NK-92 treated with Interleukin-12 subunit alpha and Interleukin-12 subunit beta, amount 100 ng/mL, for 24 hours (cell line): ENCODE measurements around the gene NRCAM.

Experiments
- DNase-seq: peaks from one replicate; lab custom pipeline; 2025; lab: John Stamatoyannopoulos, UW

The NRCAM gene

DNA sequence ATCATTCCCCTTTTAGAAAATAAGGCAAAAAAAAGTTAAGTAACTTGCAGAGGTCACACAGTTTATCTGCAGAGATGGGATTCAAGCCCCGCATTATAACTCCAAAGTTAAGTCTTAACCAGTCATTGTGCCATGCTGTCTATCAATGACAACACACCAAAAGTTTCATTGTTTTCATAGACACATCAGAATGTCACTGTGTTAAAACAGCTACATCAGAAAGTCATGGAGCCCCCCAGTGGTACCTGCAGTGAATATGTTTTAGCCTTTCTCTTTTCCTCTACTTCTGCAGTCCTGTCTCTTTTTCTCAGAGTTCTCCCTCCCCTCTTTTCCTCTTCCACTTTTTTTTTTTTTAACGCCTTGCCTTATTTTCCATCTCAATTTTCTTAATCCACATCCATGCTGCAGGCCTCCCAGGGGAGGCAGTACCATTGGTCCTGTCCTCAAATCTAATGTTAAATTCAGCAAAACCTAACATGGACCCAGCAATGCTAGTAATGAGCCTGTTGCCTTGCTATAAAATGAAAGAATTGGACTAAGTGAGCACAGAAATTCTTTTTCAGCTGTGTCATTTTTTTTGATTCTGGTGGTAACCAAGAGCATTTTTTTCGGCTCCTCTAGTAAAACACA lies 3.8 kb upstream of the NRCAM start:
- DNase-seq = no peak

DNA sequence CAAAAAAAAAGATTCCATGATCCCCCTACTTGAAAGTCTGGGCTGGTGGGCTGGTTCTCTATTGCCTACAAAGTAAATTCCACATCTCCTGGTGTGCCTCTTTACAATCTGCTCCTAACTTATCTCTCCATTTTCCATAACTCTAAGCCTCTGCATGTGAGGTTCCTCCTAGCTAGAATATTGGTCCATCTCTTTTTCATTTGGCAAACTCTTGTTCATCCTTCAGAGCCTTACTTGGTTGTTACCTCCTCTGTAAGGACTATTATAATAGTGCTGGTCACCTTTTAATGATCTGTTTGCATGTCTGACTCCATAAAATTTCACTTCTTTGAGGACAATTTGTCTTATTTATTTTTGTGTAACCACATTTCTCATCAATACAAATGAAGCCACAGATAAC lies 1.6 kb upstream of the NRCAM start:
- DNase-seq = no peak

DNA sequence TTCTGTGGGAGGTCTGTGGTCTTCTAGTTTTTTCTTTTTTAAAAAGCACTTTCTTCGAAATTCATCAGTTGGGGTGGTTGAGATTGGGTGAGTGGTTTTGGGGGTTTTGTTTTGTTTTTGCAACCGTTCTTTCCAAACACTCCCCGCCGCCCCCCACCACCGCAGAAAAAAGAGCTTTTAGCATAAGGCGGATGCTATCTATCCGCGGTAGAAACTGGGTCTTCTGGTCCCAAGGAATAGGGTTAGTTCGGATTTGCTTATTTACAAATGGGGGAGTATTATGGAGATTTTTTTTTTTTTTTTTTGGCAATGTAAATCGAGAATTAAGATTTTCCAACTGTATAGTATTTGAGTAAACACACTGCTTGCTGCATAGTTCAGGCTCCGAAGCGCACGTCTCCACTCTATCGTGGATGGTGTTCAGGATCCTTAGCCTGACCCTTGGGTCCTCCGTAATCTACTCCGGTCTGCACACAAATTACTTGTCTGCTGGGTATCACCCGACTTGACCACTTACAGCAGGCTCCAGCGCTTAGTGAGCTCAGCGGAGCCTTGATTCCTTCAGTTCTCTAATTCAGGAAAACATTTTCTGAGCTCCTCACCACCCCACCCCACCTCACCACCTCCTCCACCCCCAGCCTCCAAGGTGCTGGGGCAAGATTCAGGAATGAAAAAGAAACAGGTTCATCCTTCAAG lies 757 bp upstream of the NRCAM start:
- no peak for DNase-seq

DNA sequence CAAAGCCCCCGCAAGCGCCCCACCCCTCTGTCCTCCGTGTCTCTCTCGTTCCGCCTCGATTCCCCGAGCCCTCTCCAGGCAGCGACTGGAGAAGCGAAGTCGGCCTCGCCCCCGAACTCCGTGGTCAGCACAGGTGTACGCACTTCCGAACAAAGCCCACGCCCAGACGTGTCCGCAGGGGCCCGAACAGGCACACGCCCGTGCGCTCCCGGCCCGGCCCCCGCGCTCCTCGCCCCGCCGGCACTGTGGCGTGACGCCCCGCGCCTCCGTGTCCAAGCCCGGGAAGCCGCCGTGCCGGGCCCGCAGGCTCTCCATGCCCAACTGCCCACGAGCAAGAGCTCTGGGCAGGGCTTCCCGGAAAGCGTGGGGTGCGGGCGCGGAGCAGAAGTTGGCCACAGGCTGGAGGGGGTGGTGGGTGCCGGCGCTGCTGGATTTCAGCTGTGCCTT lies 662 bp downstream of the NRCAM start:
- DNase-seq = no peak

DNA sequence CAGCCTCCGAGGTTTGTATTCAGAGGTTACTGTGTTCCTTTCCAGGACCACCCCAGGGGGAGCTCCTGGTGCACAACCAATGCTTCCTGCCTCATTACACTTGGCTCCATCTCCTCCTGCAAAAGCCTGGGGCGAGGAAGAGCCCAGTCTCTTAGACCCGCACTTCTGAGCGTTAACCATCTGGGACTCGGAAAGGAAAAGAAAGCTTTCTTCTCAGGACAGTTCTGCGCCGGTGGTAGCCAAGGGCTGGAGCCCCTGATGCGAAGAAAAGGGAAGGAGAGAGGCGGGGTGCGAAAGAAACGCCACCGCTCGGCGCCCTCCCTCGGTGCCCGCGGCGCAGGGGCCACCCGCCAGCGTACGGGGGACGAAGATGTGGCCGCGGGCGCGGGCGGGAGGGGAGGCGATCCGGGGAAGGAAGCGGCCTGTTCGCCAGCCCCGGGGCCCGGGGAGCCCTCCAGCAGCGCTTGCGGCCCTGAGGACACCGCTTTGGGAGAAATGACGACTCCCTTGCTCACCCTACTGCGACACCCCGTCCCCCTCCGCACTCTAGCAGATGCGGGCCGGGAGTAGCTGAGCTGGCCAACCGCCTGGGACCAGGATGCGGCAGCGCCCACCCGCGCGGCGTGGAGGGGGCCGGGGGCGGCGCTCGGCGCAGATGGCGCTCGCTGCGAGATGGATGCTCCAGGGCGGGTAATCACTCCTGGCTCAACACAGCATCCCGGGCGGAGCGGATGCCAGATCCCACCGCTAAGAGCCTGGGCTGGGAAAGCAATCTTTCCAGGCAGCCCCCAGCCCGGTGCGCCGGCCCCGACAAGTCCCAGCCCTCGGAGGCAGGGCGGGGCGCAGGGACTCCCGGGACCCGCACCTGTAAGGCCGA lies 1.3 kb downstream of the NRCAM start:
- no peak for DNase-seq

DNA sequence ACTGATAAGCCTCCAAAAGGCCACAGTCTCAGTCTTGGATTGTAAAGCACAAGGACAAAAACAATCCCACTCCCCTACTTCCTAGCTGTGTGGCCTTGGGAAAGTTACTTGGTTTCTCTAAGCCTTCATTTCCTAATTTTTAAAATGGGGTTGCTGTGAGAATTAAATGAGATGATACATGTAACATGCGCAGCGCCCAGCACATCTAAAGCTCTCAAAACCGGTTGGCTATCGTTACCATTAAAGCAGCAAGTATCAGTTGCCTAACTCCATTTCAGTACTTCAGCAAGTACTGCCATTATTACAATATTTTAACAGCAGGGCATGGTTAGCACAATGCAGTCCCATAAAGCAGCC lies 1.9 kb downstream of the NRCAM start:
- no peak for DNase-seq

DNA sequence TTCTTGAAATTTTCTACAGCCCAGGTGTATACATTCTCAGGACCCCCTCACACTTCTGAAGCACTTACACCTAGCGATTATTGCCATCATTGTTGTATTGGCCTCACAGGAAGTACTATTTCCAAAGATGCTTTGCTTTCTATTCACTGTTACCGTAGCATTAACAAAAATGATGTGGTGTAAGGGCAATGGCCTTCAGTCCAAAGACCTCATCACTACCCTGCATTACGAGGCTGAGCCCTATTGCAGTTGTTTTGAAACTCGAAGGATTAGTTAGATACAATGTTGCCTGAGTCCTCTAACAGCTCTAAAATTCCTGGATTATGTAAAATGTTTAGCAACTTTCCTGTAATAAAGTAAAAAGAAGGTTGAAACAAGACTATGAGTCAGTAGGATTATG lies 2.9 kb downstream of the NRCAM start:
- no peak for DNase-seq

DNA sequence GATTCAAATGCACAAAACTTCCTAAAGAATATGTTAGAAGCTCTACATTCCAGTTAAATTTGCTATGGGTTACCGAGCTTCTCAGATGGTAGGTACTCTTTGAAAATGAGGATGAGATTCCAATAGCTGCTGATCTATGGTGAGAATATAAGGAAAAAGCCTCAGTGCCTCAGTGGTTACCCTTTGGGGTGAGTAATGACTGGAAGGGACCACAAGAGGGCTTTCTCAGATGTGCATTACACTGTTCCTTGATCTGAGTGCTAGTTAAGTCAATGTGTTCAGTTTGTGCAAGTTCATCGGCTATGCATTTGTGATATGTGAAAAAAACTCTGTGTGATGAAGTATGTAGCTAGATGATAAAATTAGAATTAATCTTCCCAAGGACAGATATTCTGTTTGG lies 3.5 kb downstream of the NRCAM start:
- DNase-seq = no peak

DNA sequence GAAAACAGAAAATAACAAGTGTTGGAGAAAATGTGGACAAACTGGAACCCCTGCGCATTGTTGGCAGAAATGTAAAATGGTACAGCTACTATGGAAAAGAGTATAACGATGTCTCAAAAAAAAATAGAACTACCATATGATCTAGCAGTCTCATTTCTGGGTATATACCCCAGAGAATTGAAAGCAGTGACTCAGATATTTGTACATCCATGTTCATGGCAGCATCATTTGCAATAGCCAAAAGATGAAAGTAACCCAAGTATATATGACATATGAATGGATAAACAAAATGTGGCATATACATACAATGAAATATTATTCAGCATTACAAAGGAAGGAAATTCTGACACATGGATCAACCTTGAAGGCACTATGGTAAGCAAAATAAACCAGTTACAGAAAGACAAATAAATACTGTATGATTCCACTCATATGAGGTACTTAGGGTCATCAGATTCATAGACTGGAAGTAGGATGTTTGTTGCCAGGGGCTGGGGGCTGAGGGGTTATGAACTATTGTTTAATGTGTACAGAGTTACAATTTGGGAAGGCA lies 4.9 kb downstream of the NRCAM start:
- DNase-seq = no peak

DNA sequence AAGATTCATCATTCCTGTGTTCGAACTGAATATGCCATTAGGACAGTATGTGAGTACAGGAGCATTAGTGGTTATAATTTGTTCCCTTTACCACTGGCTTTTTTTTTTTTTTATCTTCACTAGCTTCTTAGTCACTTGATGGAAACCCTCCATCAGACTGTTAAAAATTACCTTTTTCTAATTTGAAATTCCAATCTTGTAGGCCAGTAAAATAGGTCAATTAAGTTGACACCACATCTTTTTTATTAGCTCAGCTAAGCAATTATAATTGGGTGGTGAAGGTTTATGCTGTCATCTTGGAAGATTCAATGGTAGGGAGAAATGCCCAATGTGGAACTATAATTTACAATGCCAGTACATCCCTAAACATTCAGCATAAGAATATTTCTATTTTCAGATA lies 6.1 kb downstream of the NRCAM start:
- DNase-seq = no peak

DNA sequence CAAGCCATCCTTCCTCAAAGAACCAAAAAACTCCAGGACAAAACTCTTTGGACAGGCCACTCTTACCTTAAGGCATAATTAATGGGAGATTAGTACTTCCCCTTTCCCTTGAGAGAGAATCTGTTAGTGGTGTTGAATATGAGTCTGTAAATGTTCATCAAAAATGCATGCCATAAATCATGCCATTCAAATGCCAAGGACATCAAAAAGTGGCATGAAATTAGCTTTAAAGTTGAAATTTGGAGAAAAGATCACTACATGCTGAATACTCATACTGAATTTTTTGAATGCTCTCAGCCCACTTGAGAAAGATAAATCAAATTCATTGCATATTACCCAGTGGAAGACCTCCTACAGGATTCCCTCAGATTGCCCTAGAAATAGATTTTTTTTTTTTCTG lies 6.7 kb downstream of the NRCAM start:
- DNase-seq = no peak

DNA sequence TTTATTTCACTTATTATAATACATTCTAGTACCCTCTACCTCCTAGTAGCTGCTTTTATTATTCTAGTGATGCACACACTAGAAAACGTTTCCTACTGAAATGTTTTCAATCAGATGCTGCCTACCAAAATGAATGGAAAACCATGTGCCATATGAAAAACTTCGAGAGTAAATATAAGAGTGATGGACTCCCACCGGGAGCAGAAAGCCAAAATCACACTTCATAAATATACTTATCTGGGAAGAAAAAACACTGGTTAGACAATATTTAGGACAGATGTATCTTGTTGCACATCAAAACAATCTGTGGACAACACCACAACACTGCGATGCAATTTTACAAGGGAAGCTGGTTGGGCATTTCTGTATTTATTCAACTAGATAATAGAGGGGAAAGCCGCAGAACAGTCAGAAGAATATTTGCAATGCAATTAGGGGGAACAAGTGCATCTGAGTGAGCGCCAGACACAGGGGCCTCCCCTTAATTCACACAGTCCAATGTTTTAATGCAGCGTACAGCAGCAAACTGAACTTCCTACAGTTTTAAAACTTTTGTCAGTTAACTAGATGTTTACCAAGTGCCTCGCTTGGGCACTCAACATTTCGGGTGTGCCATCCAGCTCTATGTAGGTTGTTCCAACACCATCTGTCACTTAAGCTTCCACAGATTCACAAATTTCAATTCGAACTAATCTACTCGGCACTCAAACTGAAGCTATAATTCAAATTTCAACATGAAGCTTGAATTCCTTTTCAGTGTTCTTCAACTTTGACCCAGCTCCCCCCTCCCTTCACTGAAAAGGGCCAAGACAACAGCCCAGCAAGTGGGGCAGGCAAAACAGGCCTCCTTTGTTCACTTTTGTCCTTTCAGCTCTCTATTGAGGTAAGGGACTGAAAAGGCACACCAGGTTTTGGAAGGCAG lies 7.4 kb downstream of the NRCAM start:
- DNase-seq = no peak

DNA sequence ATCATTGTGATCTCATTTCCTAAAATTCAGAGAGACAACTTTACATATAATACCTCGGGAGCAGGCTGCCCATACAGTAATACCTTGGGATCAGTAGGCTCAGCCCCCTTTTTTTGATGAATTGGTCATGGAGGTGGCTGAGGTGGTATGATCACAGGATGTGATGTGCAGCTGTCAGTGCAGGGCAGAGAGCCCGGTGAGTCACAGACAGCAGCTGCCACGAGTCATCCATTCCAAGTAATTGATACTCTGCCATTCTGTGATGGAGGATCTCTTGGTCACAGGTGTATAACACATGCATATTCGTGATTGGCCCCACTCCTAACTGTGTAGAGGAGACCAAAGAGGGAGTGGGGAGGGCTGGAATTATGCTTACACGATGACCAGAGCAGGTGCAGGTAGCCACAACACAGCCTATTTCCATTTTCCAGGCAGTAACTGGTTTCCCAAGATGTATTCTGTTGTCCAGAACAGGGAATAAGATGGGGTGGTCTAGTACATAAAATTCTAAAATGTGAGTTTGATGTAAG lies 14.1 kb downstream of the NRCAM start:
- peak; percentile 23 for DNase-seq

DNA sequence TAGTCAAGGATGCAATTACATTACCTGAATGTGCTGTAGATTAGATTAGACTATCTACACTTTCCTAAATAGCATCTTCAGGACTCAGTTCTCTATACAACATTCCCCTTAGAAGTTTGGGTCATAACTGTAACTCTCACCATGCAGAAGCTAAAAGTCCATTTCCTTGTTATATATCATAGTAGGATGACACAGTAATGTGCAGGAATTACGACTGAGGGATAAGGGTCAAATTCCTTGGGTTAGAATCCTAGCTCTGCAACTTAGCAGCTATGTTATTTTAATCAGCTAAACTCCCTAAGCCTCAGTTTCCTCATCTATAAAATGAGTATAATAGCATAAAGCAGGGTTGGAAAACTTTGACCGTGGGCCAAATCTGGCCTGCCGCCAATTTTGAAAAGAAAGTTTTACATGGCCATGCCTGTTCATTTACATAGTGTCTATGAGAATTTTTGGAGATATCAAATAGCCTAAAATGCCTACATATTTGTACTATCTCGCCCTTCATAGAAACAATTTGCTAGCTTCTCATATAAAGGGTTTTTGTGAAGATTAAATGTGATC lies 14.8 kb downstream of the NRCAM start:
- DNase-seq = no peak

DNA sequence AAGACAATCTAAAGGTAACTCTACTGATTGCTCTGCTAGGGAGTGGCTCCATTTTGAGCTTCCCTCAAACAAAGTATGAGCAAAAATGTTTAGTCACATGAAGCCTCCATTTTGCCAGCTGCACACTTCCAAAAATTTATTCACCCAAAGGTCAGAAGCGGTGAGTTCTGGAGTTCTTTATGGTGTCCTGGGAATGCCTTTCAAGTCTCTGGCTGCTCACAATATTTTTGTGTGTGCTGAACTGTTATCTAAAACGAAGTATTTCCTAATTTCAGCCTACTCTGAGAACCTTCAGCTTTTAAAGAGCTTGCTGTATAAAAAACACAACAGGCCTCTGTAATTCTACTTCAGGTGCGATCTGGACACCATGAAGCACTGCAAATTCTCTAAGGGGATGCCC lies 15.6 kb downstream of the NRCAM start:
- DNase-seq = no peak

DNA sequence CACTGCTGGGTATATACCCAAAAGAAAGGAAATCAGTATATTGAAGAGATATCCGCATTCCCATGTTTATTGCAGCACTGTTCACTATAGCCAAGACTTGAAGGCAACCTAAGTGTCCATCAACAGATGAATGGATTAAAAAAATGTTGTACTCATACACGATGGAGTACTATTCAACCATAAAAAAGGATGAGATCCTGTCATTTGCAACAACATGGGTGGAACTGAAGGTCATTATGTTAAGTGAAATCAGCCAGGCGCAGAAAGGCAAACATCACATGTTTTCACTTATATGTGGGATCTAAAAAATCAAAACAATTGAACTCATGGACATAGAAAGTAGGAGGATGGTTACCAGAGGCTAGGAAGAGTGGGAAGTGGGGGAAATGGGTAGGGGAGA lies 19.3 kb downstream of the NRCAM start:
- DNase-seq = no peak

DNA sequence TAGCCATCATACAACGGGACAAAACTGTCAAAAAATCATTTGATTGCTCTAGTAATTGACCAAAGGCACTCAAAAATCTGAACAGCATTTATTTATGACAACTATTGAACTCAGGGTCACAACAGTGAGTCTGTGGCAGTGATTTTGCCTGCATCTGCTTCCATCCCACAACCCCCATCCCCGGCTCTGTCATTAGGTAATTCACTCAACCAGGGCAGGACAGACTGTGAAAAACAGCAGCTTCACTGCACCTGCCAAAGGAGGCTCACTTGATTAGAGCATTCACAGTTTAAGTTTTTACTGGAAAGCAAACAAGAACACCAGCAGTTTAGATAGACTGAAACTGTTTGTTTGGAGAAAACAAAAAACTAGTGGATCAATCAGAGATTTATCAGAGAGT lies 22.2 kb downstream of the NRCAM start:
- no peak for DNase-seq

DNA sequence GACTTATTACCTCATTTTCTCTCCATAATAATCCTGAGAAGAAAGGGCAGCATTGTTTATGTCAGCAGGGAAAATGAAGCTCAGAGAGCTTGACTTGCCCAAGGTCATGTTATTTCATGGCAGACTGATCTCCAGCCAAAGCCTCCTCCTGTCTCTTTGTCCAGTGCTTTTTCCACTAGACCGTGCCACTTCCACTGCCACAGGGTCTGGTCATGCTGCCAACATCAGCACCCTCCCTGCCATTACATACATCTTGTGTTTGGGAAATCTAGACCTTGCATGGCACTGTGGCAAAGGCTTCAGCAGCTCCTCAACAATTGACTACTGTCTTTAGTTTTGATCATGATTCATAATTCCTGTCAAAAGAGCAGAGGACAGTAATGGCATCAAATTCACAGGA lies 25.1 kb downstream of the NRCAM start:
- DNase-seq = no peak

DNA sequence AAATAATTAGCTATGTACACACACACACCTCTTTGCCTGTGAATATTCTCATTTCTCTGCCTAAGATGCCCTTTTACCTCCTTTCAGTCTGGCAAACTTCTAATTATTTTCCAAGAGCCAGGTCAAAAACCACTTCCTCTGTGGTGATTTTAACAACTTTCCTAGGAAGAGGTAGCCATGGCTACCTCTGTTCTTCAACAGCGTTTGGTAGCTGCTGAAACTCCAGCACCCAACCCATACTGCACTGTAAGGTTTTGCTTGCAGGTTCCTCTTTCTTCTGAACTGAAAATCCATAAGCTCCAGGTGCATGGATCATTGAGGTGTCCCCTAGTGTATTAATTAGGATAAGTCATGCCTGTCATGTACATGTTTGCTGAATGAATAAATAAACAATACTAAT lies 25.6 kb downstream of the NRCAM start:
- no peak for DNase-seq

DNA sequence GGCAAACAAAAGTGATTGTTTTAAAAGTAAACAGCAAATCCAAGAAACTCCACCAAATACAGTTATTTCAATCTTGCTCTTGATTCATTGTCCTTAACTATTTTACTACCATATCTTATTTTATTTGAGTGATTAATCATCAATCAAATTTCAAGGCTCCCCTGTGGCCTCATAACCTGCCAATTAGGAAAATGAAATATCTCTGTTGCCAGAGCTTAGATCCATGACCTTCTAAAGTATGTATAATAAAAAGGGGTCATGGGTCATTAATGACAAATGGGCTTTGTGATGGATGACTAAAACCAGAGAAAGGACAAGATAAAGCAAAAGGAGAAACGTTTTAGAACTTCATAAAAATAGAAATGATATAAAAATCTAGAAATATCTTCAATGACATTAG lies 28.5 kb downstream of the NRCAM start:
- no peak for DNase-seq

DNA sequence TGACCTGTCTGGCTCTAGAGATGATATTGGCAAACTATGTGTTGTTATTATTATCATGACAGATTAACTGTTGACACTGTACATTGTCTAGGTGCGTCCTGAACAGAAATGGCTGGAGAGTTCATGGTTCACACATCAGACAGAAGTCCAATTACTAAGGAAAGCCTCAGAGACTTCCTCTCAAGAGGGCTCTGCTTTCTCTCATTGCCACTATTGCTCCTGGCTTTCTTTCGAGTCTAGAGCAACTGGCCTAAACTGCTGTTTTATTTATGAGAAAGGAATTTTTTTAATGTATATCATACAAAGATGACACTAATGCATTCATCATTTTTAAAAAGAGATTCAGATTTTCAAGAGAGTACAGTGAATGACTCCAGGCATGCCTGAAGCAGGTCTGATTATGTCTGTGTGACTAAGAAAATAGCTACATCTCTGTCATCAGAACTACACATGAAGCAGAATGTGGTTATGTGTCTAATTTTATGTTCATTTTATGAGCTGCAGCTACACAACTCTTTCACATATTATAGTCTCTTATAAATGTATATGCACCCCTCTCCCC lies 30.4 kb downstream of the NRCAM start:
- DNase-seq = no peak
